Breast epithelium (tissue), 4 donors: ENCODE measurements around the gene NDUFA7. TPM values are rescaled to one million over a fixed set of nuclear protein-coding genes. Genes with fewer than 3 reads are reported as not detected.
"Not testable (repeated sequence)": the region's sequence is repeated elsewhere in the genome, so short reads cannot be mapped to it uniquely, and the experiment has no call there.

Source experiments
- DNase-seq, 2 donors: peaks; one replicate each; pipeline ENCODE4 v3.0.0-alpha.2; 2019; ENCODE audit warnings: low spot score in 2 of 2
- H3K27ac ChIP-seq, 2 donors: fragments of 200-600 bp; sonication (generic) in 1 of 2; one replicate each; pipeline ENCODE4 v1.5.1; 2016 to 2019; ENCODE audit warnings: mild to moderate bottlenecking in 1 of 2
- H3K27me3 ChIP-seq, 2 donors: fragments of 200-600 bp; sonication (generic) in 1 of 2; one replicate each; pipeline versions ENCODE4 v1.5.1 to v1.6.0; 2017 to 2019; ENCODE audit warnings: control low read depth in 1 of 2, mild to moderate bottlenecking in 1 of 2
- H3K36me3 ChIP-seq: fragments of 200-600 bp; one replicate; pipeline ENCODE4 v1.5.1; 2019
- H3K4me1 ChIP-seq, 2 donors: fragments of 200-600 bp; sonication (generic); one replicate each; pipeline ENCODE4 v1.5.1; 2016 to 2019; ENCODE audit warnings: control low read depth in 1 of 2
- H3K4me3 ChIP-seq, 3 donors: fragments of 200-600 bp; sonication (generic); 1 replicate in 2 of 3; 2 replicates in 1 of 3; pipeline ENCODE4 v1.5.1; 2016 to 2019; ENCODE audit warnings: mild to moderate bottlenecking in 3 of 3, moderate library complexity in 2 of 3
- H3K9me3 ChIP-seq, 2 donors: fragments of 200-600 bp; sonication (generic) in 1 of 2; one replicate each; pipeline ENCODE4 v1.5.1; 2016 to 2019; ENCODE audit warnings: control low read depth in 1 of 2
- CTCF ChIP-seq, 3 donors: fragments of 450-650 bp; IDR thresholded peaks; one replicate each; pipeline ENCODE4 v1.5.1; 2016 to 2017; ENCODE audit warnings: antibody characterized with exemption in 3 of 3, mild to moderate bottlenecking in 3 of 3, moderate library complexity in 3 of 3
- POLR2A ChIP-seq: fragments of 450-650 bp; IDR thresholded peaks from one replicate; pipeline ENCODE4 v1.6.1; 2016; ENCODE audit warnings: antibody characterized with exemption, mild to moderate bottlenecking, moderate library complexity
- POLR2AphosphoS5 ChIP-seq, 3 donors: sonication (generic); formaldehyde crosslinking; IDR thresholded peaks; one replicate each; pipeline ENCODE4 v1.6.1; 2017; ENCODE audit warnings: antibody characterized with exemption in 3 of 3
- intact Hi-C: fragments of 100-400 bp; cut with DNase I; formaldehyde crosslinking; loops from one replicate; pipeline ENCODE4 v1.15.1; 2023; ENCODE audit warnings: low total_unique reads
- total RNA-seq, 3 donors: library from RNA; depleted of rRNA; stranded (reverse); fragments of >200 nt; gene quantifications; one replicate each; pipeline ENCODE4 v1.1.0, GENCODE V29; 2016

Gene NDUFA7
- total RNA-seq, 3 donors from 2014 or later = 23.2 to 27.5 (median 25.8) TPM

GRCh38 chr19:8357007-8357521, 35.9 kb upstream of the NDUFA7 start:
- no peaks in the 10 kb centered on the region for H3K9me3 ChIP-seq
- TF ChIP-seq POLR2A = no peak
- no peaks in the 10 kb centered on the region for H3K27me3 ChIP-seq
- DNase-seq = no peak
- peaks cover 0 to 13% of the 10 kb centered on the region in 2 donors for H3K4me1 ChIP-seq
- no peak overlapping the region for H3K4me3 ChIP-seq
- no peaks in the 10 kb centered on the region for H3K36me3 ChIP-seq
- no peak overlapping the region for H3K27ac ChIP-seq
- intact Hi-C loops = no loop called here

- peak in 1 of 2 donors; percentile 41 for DNase-seq
- intact Hi-C loops = no loop called here
- peak overlapping the region in 1 of 2 donors; percentile 74 for H3K27ac ChIP-seq
- TF ChIP-seq POLR2A (no peak), POLR2AphosphoS5 (IDR thresholded peaks at IDR 0.05) (peak; percentile 18 to 82 (median 26))
- peaks cover 0 to 5% of the 10 kb centered on the region in 2 donors for H3K4me1 ChIP-seq
- no peaks in the 10 kb centered on the region for H3K36me3 ChIP-seq
- no peaks in the 10 kb centered on the region for H3K9me3 ChIP-seq
- H3K4me3 ChIP-seq = no peak overlapping the region
- H3K27me3 ChIP-seq = no peaks in the 10 kb centered on the region
Measured at GRCh38 chr19:8355631-8356402, 34.6 kb upstream of the NDUFA7 start.

DNA sequence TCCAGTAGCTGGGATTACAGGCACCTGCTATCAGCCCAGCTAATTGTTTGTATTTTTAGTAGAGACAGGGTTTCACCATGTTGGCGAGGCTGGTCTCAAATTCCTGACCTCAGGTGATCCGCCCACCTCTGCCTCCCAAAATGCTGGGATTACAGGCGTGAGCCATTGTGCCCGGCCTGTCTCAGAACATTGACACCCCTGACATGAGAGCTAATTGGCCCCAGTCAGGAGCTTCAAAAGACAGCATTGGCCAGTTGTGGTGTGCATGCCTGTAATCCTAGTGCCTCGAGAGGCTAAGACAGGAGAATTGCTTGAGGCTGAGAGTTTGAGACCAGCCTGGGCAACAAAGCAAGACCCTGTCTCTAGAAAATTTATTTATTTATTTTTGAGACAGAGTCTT, 31.7 kb upstream of the NDUFA7 start:
- not testable (repeated sequence) for DNase-seq, H3K4me1 ChIP-seq, H3K27ac ChIP-seq, H3K9me3 ChIP-seq, H3K36me3 ChIP-seq, H3K27me3 ChIP-seq
- peak overlapping the region in 1 of 3 donors; percentile 32 for H3K4me3 ChIP-seq
- intact Hi-C loops = loop anchor here (5.0 kb wide), 1 partner anchor 44 kb away; no protein-coding TSS in a partner anchor

DNA sequence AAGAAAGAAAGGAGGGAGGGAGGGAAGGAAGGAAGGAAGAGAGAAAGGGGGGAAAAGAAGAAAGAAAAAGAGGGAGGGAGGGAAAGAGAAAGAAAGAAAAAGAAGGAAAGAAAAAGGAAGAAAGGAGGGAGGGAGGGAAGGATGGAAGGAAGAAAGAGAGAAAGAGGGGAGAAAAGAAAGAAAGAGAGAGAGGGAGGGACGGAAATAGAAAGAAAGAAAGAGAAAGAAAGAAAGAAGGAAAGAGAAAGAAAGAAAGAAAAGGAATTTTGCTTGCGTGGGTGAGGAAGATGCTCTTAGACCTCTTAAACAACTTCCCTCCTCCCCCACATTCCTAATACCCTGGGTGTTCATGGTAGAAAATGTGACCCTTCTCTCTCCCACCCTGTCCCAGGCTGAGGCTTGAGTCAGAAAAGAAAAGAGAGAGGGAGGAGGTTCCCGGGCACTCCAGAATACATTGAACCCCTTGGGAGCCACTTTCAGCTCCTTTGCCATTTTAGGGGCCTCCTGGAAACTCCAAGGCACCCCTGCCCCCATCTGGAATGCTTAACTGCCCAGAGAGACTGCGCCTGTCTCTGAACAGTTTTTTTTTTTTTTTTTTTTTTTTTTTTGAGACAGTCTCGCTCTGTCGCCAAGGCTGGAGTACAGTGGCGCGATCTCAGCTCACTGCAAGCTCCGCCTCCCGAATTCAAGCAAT, 31.1 kb upstream of the NDUFA7 start:
- H3K4me3 ChIP-seq = peak overlapping the region in 2 of 3 donors; percentile 13 to 32
- no peaks in the 10 kb centered on the region for H3K9me3 ChIP-seq
- H3K36me3 ChIP-seq = no peaks in the 10 kb centered on the region
- intact Hi-C loops = loop anchor here (5.0 kb wide), 1 partner anchor 45 kb away; no protein-coding TSS in a partner anchor
- TF ChIP-seq POLR2AphosphoS5 (IDR thresholded peaks at IDR 0.05) = no peak
- TF ChIP-seq CTCF (IDR thresholded peaks at IDR 0.05) = no peak
- TF ChIP-seq POLR2A = no peak
- H3K27me3 ChIP-seq = no peaks in the 10 kb centered on the region
- peaks cover 0 to 5% of the 10 kb centered on the region in 2 donors for H3K4me1 ChIP-seq
- H3K27ac ChIP-seq = no peak overlapping the region
- no peak for DNase-seq

DNA sequence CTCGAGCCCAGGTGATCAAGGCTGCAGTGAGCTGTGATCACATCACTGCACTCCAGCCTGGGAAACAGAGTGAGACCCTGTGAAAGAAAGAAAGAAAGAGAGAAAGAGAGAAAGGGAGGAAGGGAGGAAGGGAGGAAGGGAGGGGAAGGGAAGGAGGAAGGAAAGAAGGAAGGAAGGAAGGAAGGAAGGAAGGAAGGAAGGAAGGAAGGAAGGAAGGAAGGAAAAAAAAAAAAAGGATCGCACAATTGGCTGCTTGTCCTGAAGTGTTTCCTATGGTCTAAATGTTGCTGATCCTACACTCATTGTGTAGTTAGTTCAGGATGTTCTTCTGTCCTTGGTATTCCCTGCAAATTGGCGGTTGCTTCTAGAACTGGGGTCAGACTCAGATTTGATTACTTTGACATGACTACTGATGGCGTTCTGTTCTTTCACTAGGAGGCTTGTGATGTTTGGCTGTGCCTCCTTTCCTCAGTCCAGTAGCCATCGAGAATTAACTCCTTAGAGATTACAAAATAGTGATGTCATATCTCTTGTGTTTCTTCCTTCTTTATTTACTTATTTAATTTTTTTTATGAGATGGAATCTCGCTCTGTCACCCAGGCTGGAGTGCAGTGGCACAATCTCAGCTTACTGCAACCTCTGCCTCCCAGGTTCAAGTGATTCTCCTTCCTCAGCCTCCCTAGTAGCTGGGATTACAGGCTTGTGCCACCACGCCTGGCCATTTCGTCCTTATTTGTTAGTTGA, 28.6 kb upstream of the NDUFA7 start:
- intact Hi-C loops = loop anchor here (5.0 kb wide), 1 partner anchor 48 kb away; no protein-coding TSS in a partner anchor
- not testable (repeated sequence) for H3K36me3 ChIP-seq

GRCh38 chr19:8343483-8343844, 22.3 kb upstream of the NDUFA7 start:
- H3K4me3 ChIP-seq = peak overlapping the region; percentile 49 to 79 (median 57)
- H3K27me3 ChIP-seq = peaks cover 4 to 9% of the 10 kb centered on the region in 2 donors
- no peak for DNase-seq
- H3K9me3 ChIP-seq = no peaks in the 10 kb centered on the region
- H3K27ac ChIP-seq = no peak overlapping the region
- no peaks in the 10 kb centered on the region for H3K36me3 ChIP-seq
- intact Hi-C loops = no loop called here
- TF ChIP-seq CTCF (IDR thresholded peaks at IDR 0.05) (no peak), POLR2A (no peak), POLR2AphosphoS5 (IDR thresholded peaks at IDR 0.05) (no peak)
- H3K4me1 ChIP-seq = peaks cover 0 to 3% of the 10 kb centered on the region in 2 donors

More for the DNA sequence above, 28.6 kb upstream of the NDUFA7 start:
- H3K27me3 ChIP-seq, H3K27ac ChIP-seq, H3K4me3 ChIP-seq, H3K4me1 ChIP-seq, H3K9me3 ChIP-seq, DNase-seq: not testable (repeated sequence)
